ENCODE data around the gene RAP1GAP2.

- TF ChIP-seq CTCF (IDR thresholded peaks at IDR 0.05) (no peak), POLR2AphosphoS5 (IDR thresholded peaks at IDR 0.05) (no peak)
These were observed 48.2 kb downstream of the RAP1GAP2 start for GRCh38 chr17:2844416-2844815.
